Activated naive CD8-positive, alpha-beta T cell treated with anti-CD3 and anti-CD28 coated beads, Interleukin-2, amount 10 ng/mL, durations not matched to agents 7 days and 5 days (primary cell): ENCODE measurements around the gene BTK. TPM values are rescaled to one million over a fixed set of nuclear protein-coding genes. Genes with fewer than 3 reads are reported as not detected.
A peak's percentile ranks its signal among the peaks of the same experiment; 100 is the strongest.

Experiments used
- ATAC-seq: fragments of 150-1000 bp; cut with Tn5 transposase; one replicate; pipeline ENCODE4 v1.10.0; 2021; ENCODE audit warnings: low read depth, moderate library complexity
- POLR2A ChIA-PET: fragments of 350-600 bp; sonication (Branson Sonifier 250); formaldehyde crosslinking; loops from one replicate; lab custom pipeline; 2021; ENCODE audit warnings: antibody characterized with exemption; lab: Charles Lee
- DNase-seq: peaks from one replicate; pipeline ENCODE4 v3.0.0; 2021
- H3K27ac Mint-ChIP-seq: one replicate; pipeline ENCODE4 v1.8.0; 2022; ENCODE audit warnings: mild to moderate bottlenecking, mixed read lengths
- H3K27me3 Mint-ChIP-seq: one replicate; pipeline ENCODE4 v1.8.0; 2022; ENCODE audit warnings: mild to moderate bottlenecking, moderate library complexity, mixed read lengths
- H3K36me3 Mint-ChIP-seq: one replicate; pipeline ENCODE4 v1.8.0; 2021; ENCODE audit warnings: mild to moderate bottlenecking, mixed read lengths
- H3K4me1 Mint-ChIP-seq: one replicate; pipeline ENCODE4 v1.8.0; 2021; ENCODE audit warnings: mixed read lengths
- H3K4me3 Mint-ChIP-seq: one replicate; pipeline ENCODE4 v1.8.0; 2022; ENCODE audit warnings: mild to moderate bottlenecking, moderate library complexity, mixed read lengths
- H3K9me3 Mint-ChIP-seq: one replicate; pipeline ENCODE4 v1.8.0; 2021; ENCODE audit warnings: mixed read lengths
- total RNA-seq, 2 experiments: library from RNA; stranded (reverse); gene quantifications; one replicate each; pipeline ENCODE4 v1.2.3, GENCODE V29; 2021

The BTK gene
- 1 to 10 TPM in 1 of 2 experiments, under 1 TPM in 1; 0.48 to 1.1 TPM for total RNA-seq

DNA sequence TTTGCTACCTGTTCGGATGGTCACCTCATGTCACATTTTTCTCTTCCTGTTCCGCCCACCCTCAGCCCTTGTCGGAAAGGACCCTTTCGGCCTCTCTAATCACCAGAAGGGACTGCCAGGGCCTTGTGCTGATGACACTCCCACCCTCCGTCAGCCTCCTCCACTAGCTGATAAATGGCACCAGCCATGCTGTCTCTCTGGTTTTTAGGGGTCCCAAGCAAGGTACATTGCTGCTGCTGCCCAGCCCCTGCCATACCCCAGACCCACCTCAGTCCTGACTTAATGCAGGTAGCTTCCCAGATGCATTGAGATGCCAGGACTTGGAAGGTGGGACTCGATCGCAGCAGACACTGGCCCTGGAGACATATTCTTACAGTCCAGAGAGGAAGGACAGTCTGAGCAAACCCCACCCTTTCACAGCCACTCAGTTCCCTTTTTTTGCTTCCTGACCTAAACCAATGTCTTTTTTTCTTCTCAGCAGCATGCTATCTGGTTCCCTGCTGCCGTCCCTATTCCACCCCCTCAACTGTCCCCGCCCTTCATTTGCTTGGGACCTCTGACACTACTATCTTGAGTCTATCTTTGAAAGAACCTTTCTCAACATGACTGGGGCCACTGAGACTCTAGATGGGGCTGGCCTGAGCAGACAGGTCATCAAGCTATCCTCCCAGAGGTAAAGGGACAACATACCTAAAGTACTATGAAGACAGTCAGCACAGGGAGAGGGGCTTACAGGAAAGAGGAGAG lies at the start of gene BTK:
Gene BTK, minus strand, starts transcription at position 397 of the 747 bp plus-strand sequence. CDS start 10,907 bp downstream, outside the sequence.
- POLR2A ChIA-PET = no interaction called here
- Mint-ChIP-seq H3K9me3 (no peaks in the 10 kb centered on the region), H3K36me3 (no peaks in the 10 kb centered on the region), H3K27ac (peak within 1 kb of the TSS; percentile 48), H3K4me1 (peaks cover 9% of the 10 kb centered on the region), H3K27me3 (no peaks in the 10 kb centered on the region), H3K4me3 (no peak within 1 kb of the TSS)
- DNase-seq (no peak), ATAC-seq (no peak)

DNA sequence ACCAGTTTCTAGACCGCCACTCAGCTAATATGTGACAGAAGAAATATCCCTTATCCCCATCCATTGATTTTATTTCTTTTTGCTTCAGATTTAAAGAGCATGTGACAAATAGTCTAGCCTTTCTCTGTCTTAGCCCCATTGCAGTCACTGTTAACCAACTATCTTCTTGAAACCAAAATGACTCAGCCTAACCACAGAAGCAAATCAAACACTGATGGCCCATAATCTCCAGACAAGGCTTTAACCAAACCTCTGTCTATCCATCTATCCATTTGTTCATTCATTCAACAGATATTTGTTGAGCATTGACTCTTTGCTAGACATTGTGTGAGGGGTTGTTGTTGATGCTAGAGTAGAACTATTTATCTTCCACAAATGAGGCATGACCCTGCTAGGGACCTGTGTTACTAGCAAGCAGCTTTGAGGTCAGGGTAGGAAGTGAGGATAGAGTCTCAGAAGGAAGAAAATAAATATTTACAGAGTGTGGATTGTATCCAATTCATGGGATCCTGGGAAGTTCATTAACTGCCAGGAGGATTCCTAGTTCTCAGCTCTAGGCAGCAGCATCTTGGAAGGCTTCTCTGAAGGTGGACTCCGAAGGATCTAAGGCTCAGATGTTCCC lies 44.6 kb upstream of the BTK start:
- no peaks in the 10 kb centered on the region for H3K27me3 Mint-ChIP-seq
- DNase-seq (no peak), ATAC-seq (peak; percentile 74)
- H3K9me3 Mint-ChIP-seq = no peaks in the 10 kb centered on the region
- H3K4me3 Mint-ChIP-seq = peak overlapping the region; percentile 1
- H3K27ac Mint-ChIP-seq = peak overlapping the region; percentile 34
- H3K36me3 Mint-ChIP-seq = peaks cover 9% of the 10 kb centered on the region
- POLR2A ChIA-PET = no interaction called here
- peaks cover 10% of the 10 kb centered on the region for H3K4me1 Mint-ChIP-seq

DNA sequence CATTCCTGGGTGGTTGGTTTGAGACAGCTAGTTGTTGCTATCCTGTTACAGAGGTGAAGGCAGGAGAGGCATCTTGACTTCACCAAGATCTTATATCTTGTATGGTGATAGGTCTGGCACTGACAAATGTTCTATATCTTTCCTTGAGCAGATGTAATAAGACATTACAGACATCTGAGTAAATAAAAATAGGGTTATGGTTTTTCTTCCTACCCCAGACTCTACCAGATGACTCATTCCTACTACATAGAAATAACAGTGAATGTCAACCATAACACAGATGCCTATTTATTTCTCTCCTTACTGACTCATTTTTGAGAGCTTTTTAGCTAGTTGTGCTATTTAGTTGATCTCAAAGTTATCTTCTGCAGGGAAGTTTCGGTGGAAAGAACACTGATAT lies 43.9 kb upstream of the BTK start:
- ATAC-seq (no peak), DNase-seq (no peak)
- Mint-ChIP-seq H3K27ac (no peak overlapping the region), H3K36me3 (peaks cover 10% of the 10 kb centered on the region), H3K4me3 (no peak overlapping the region), H3K9me3 (no peaks in the 10 kb centered on the region), H3K27me3 (no peaks in the 10 kb centered on the region), H3K4me1 (peaks cover 10% of the 10 kb centered on the region)
- POLR2A ChIA-PET = no interaction called here

DNA sequence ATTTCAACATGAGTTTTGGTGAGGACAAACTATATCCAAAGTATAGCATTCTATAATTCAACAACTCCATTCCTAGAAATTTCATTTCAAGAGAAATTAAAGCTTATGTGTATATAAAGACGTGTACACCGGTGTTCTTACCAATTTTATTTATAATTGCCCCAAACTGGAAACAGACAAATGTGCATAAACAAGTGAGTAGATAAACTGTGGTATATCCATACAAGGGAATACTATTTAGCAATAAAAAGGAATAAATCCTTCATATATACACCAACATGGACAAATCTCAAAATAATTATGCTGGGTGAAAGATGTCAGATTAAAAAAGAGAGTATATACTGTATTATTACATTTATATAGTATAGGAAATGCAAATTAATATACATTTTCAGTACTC lies 42.0 kb upstream of the BTK start:
- DNase-seq (no peak), ATAC-seq (no peak)
- POLR2A ChIA-PET = no interaction called here
- H3K27me3 Mint-ChIP-seq = no peaks in the 10 kb centered on the region
- no peak overlapping the region for H3K27ac Mint-ChIP-seq
- peaks cover 10% of the 10 kb centered on the region for H3K4me1 Mint-ChIP-seq
- peaks cover 12% of the 10 kb centered on the region for H3K36me3 Mint-ChIP-seq
- H3K4me3 Mint-ChIP-seq = no peak overlapping the region
- H3K9me3 Mint-ChIP-seq = no peaks in the 10 kb centered on the region

DNA sequence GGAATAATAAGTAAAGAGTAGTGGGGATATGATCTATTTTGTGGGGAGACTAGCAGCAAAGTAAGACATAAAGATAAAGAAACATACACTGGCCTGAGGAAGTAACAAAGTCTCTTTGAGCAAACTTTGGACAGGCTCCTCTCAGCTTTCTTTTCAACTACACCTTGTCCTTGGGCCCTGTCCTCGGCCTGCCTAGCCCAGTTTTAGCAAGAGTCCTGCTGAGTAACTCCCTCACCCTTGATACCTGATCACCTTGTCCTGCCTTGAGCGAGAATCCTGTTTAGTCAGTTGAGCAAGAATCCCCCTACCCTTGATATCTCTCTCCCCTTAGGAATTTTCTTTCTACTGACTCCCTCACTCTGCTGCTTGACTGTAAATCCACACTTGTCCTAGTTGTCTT lies 33.5 kb upstream of the BTK start:
- H3K36me3 Mint-ChIP-seq = peaks cover 4% of the 10 kb centered on the region
- no peak for DNase-seq
- peak overlapping the region; percentile 48 for H3K27ac Mint-ChIP-seq
- H3K27me3 Mint-ChIP-seq = no peaks in the 10 kb centered on the region
- H3K4me3 Mint-ChIP-seq = peak overlapping the region; percentile 37
- no peak for ATAC-seq
- peaks cover 21% of the 10 kb centered on the region for H3K4me1 Mint-ChIP-seq
- H3K9me3 Mint-ChIP-seq = no peaks in the 10 kb centered on the region
- POLR2A ChIA-PET = no interaction called here

DNA sequence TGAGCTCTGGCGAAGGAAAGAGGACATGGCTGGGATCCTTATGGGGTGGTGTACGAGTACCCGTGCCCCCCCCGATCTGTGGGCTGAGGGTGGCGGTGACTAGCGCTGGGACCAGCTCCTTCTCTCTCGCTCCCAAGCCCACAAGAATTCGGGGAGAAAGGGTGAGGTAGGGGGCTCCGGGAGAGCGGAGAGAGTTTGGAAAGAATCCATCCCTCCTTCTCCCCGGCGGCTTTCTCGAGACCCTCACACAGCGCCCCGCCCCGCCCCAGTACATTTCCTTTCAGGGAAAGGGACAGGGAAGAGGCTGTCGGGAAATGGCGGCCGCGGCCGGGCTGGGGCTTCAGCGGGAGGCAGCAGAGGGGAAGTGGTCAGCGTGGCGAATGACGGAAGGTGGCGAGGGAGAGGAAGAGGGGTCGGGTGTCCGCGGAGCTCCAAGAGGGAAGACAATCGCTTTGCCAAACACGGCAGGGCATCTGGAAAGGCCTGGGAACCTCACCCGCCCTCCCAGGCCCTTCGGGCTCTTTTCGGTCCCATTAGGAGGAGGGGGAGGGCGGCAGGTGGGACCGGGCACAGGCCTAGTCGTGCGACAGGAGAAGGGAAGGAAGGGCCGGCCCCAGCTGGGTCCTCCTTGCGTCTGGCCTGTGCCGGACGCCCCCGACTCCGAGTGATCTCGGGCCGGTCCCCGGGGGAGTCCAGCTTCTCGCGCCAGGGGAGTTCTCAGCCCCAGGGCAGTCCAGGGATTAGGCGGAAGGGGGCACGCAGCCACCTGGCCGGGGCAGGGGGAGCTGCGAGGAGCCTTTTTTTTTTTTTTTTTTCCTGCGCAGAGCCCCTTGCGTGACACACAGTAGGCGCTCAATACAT lies 32.2 kb upstream of the BTK start:
- Mint-ChIP-seq H3K4me1 (peaks cover 21% of the 10 kb centered on the region), H3K36me3 (peaks cover 4% of the 10 kb centered on the region), H3K27ac (peak overlapping the region; percentile 94), H3K9me3 (no peaks in the 10 kb centered on the region), H3K27me3 (no peaks in the 10 kb centered on the region), H3K4me3 (peak overlapping the region; percentile 91)
- DNase-seq (peak; percentile 52), ATAC-seq (peak; percentile 70)
- POLR2A ChIA-PET = interaction anchor here (0.5 to 2.0 kb wide), 3 partner anchors 9 to 501 kb away, joined by 3 to 13 read pairs (median 3); partner anchors contain the start of gene RPL36A

DNA sequence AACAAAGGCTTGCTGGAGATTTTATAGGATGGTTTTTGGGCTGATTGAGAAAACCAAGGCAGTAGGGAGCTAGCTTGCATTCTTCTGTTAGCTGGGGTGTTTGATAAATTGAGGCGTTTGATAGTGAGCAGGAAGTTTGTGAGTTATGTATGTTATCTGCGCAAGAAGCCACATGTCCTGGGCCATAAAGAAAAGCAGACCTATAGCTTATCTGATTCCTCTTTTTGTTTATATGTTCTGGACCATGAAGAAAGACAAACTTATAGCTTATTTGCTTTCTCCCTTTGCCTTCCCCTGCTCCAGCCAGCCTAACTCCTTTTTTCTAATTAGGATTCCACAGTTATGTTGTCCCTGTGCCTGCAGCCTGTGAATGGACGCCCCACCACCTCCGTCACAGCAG lies 31.2 kb upstream of the BTK start:
- POLR2A ChIA-PET = interaction anchor here (1.6 to 2.0 kb wide), 2 partner anchors 10 to 26 kb away, joined by 6 to 13 read pairs; partner anchors contain the start of genes GLA, HNRNPH2 and RPL36A
- H3K36me3 Mint-ChIP-seq = peaks cover 7% of the 10 kb centered on the region
- ATAC-seq (no peak), DNase-seq (no peak)
- peak overlapping the region; percentile 91 for H3K4me3 Mint-ChIP-seq
- no peaks in the 10 kb centered on the region for H3K27me3 Mint-ChIP-seq
- no peaks in the 10 kb centered on the region for H3K9me3 Mint-ChIP-seq
- H3K27ac Mint-ChIP-seq = peak overlapping the region; percentile 94
- H3K4me1 Mint-ChIP-seq = peaks cover 25% of the 10 kb centered on the region

DNA sequence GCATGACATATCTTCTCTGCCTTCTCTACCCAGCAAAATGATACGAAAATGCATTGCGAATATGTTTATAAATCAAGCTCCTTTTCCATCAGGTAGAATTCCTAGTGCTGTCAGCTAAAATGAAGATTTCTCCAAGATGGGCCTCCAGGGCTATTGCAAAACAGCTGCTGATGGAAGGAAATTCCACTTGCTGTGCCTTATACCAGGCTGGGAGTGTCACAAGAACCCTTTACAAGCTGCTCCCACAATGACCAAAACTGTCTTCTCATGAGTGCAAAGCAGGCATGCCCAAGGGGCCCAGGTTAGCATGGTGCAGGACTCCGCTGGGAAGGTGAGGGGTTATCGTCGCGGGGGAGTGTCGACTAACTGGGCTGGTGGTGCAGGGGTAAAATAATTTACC lies 30.7 kb upstream of the BTK start:
- no peak for DNase-seq

DNA sequence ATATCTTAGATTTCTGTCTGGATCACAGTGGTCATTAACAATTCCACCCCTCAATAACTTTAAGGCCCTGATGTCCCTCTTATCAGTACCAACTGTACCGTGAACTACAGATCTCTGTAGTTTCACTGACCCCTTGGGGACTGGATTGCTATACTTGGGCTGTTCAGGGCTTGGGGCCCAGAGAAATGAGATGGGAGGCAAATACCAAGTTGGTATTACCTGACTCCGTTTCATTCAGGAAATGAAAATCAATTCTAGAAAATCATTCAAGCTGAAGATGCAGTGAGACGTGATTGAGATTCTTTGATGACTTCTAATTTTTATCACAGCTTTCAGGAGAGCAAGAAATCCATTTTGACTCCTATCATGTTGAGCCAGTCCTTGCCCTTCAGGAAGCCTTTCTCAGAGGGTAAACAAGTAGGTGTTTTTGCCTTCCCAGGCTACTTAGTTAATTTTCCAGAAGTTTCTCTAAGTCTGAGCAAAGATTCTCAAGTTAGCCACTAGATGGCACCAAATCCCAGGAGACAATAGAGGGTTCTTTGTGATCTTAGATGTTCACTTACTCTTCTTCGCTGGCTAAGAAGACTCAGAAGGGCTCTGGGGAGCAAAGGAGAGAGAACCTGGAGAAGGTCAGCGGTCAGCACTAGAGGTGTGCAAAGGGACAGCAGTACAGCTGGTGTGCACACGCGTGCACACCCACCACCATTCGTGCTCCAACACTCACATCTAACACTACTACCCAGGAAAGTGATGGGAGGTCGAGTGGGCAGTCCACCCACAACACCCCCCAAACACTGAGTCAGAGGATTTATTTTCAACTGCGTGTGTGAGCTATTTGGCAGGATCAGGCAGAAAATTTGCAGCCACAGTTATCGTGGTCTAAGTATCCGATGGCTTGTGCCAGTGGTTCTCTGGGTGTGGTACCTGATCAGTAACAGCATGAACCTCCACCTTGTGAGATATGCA lies 29.5 kb upstream of the BTK start:
- H3K9me3 Mint-ChIP-seq = no peaks in the 10 kb centered on the region
- POLR2A ChIA-PET = interaction anchor here (1.6 kb wide), 1 partner anchor 8 kb away, joined by 6 read pairs; the partner anchor contains the start of genes GLA and HNRNPH2
- peaks cover 29% of the 10 kb centered on the region for H3K4me1 Mint-ChIP-seq
- peak; percentile 52 for ATAC-seq
- peaks cover 9% of the 10 kb centered on the region for H3K36me3 Mint-ChIP-seq
- H3K27me3 Mint-ChIP-seq = no peaks in the 10 kb centered on the region
- H3K4me3 Mint-ChIP-seq = no peak overlapping the region
- H3K27ac Mint-ChIP-seq = no peak overlapping the region
- DNase-seq = no peak

More for the DNA sequence above, 30.7 kb upstream of the BTK start:
- no peaks in the 10 kb centered on the region for H3K27me3 Mint-ChIP-seq
- peaks cover 7% of the 10 kb centered on the region for H3K36me3 Mint-ChIP-seq
- POLR2A ChIA-PET = interaction anchor here (1.6 kb wide), 1 partner anchor 9 kb away, joined by 6 read pairs; the partner anchor contains the start of genes GLA and HNRNPH2
- ATAC-seq = no peak
- H3K4me3 Mint-ChIP-seq = no peak overlapping the region
- H3K4me1 Mint-ChIP-seq = peaks cover 25% of the 10 kb centered on the region
- no peaks in the 10 kb centered on the region for H3K9me3 Mint-ChIP-seq
- H3K27ac Mint-ChIP-seq = no peak overlapping the region

DNA sequence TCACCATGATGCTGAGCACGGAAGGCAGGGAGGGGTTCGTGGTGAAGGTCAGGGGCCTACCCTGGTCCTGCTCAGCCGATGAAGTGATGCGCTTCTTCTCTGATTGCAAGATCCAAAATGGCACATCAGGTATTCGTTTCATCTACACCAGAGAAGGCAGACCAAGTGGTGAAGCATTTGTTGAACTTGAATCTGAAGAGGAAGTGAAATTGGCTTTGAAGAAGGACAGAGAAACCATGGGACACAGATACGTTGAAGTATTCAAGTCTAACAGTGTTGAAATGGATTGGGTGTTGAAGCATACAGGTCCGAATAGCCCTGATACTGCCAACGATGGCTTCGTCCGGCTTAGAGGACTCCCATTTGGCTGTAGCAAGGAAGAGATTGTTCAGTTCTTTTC lies 26.0 kb upstream of the BTK start:
- POLR2A ChIA-PET = interaction anchor here (0.7 to 1.2 kb wide), 2 partner anchors 20 to 569 kb away, joined by 3 read pairs; no protein-coding TSS in a partner anchor
- no peaks in the 10 kb centered on the region for H3K27me3 Mint-ChIP-seq
- no peak overlapping the region for H3K27ac Mint-ChIP-seq
- H3K9me3 Mint-ChIP-seq = no peaks in the 10 kb centered on the region
- H3K4me3 Mint-ChIP-seq = no peak overlapping the region
- DNase-seq (no peak), ATAC-seq (no peak)
- peaks cover 24% of the 10 kb centered on the region for H3K4me1 Mint-ChIP-seq
- H3K36me3 Mint-ChIP-seq = peaks cover 11% of the 10 kb centered on the region

DNA sequence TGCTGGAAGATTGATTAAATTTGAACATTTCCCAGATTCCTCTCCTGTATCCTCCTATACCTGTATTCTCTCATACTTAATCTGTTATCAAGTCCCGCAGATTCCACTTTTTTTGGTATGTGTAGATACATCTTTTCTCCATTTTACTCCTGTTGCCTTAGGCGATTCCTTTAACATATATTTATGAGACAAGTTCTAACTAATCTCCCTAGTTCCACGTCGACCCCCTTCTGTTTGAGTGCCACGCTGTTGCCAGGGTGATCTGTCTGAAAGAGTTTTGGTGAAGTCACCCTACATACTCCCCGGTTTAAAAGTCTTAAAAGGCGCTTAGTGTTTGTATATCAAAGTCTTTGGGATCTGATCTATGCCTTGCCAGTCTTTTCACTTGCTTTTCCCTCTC lies 24.5 kb upstream of the BTK start:
- POLR2A ChIA-PET = no interaction called here
- Mint-ChIP-seq H3K4me1 (peaks cover 24% of the 10 kb centered on the region), H3K36me3 (peaks cover 11% of the 10 kb centered on the region), H3K9me3 (no peaks in the 10 kb centered on the region), H3K27ac (peak overlapping the region; percentile 67), H3K4me3 (peak overlapping the region; percentile 82), H3K27me3 (no peaks in the 10 kb centered on the region)
- ATAC-seq = no peak
- DNase-seq = no peak

DNA sequence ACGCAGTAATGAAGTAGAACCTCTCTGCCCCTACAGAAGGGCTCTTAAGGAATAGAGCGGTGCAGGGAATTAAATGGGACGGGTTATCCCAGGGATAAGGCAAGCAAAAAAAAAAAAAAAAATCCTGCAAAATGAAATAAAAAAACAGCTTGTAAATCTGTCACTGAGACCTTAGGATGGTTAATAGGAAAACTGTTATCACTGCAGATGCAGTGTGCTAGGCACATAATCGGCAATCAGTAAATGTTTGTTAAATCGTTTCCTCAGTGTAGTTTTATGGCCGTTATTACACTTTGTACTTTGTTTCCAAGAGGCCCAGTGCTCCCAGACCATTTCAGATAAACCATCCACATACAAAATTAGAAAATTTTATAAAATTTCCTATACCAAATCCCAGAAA lies 23.1 kb upstream of the BTK start:
- Mint-ChIP-seq H3K27ac (peak overlapping the region; percentile 98), H3K4me3 (peak overlapping the region; percentile 98), H3K36me3 (peaks cover 13% of the 10 kb centered on the region), H3K27me3 (no peaks in the 10 kb centered on the region), H3K4me1 (peaks cover 22% of the 10 kb centered on the region), H3K9me3 (no peaks in the 10 kb centered on the region)
- POLR2A ChIA-PET = interaction anchor here (0.9 kb wide), 1 partner anchor 9 kb away, joined by 3 read pairs; no protein-coding TSS in a partner anchor
- DNase-seq (no peak), ATAC-seq (no peak)
